HEK293 (cell line): ENCODE results near the gene ZNF668.

Experiments used
- CTCF ChIA-PET: fragments of 350-600 bp; formaldehyde crosslinking; extraction: SDS; loops from one replicate; lab custom pipeline; 2021; ENCODE audit warnings: antibody characterized with exemption; lab: Yijun Ruan, JAX
- POLR2A ChIA-PET: fragments of 300-600 bp; formaldehyde crosslinking; extraction: SDS; loops from one replicate; lab custom pipeline; 2020; ENCODE audit warnings: antibody characterized with exemption, inconsistent platforms; lab: Yijun Ruan, JAX
- H3K27ac ChIP-seq: fragments of 200-500 bp; sonication (Bioruptor generic); 2 replicates; pipeline ENCODE4 v1.5.1; 2014; ENCODE audit warnings: low read depth, low read length, control low read depth, inconsistent platforms; ENCODE audit errors: extremely low read depth
- H3K36me3 ChIP-seq, 2 experiments: fragments of 200-500 bp in 1 of 2; sonication (Bioruptor generic) in 1 of 2; 1 replicate in 1 of 2; 2 replicates in 1 of 2; pipeline ENCODE4 v1.5.1; 2014 to 2017; ENCODE audit warnings: inconsistent platforms in 2 of 2, low read length in 2 of 2; ENCODE audit not compliant: control insufficient read depth in 2 of 2, insufficient read depth in 1 of 2
- H3K4me1 ChIP-seq: fragments of 200-500 bp; sonication (Bioruptor generic); 2 replicates; pipeline ENCODE4 v1.5.1; 2014; ENCODE audit warnings: mild to moderate bottlenecking, low read length, inconsistent platforms; ENCODE audit not compliant: control insufficient read depth, insufficient read depth
- H3K4me3 ChIP-seq: 2 replicates; pipeline ENCODE4 v1.5.1; 2011; ENCODE audit warnings: low read depth, mild to moderate bottlenecking, control low read depth, low read length, moderate library complexity
- H3K9me3 ChIP-seq: fragments of 200-500 bp; sonication (Bioruptor generic); 2 replicates; pipeline ENCODE4 v1.5.1; 2014; ENCODE audit warnings: low read depth, low read length, inconsistent platforms; ENCODE audit not compliant: control insufficient read depth, insufficient read depth
- GLI4 ChIP-seq: fragments of 450-650 bp; formaldehyde crosslinking; IDR thresholded peaks from 2 replicates; pipeline ENCODE4 v1.5.1; 2016; ENCODE audit warnings: missing biosample characterization, missing genetic modification characterization
- KLF9 ChIP-seq: fragments of 450-650 bp; formaldehyde crosslinking; IDR thresholded peaks from 2 replicates; pipeline ENCODE4 v1.5.1; 2016; ENCODE audit warnings: missing biosample characterization, missing genetic modification characterization, low read depth
- MZF1 ChIP-seq: fragments of 450-650 bp; formaldehyde crosslinking; IDR thresholded peaks from 2 replicates; pipeline ENCODE4 v1.5.1; 2017; ENCODE audit warnings: missing biosample characterization, missing genetic modification characterization, borderline replicate concordance
- PRDM1 ChIP-seq: fragments of 450-650 bp; formaldehyde crosslinking; IDR thresholded peaks from 2 replicates; pipeline ENCODE4; 2016; ENCODE audit warnings: missing biosample characterization, missing genetic modification characterization
- RBAK ChIP-seq: fragments of 450-650 bp; formaldehyde crosslinking; IDR thresholded peaks from 2 replicates; pipeline ENCODE4 v1.5.1; 2016; ENCODE audit warnings: missing biosample characterization, missing genetic modification characterization
- SP3 ChIP-seq: fragments of 450-650 bp; formaldehyde crosslinking; IDR thresholded peaks from 2 replicates; pipeline ENCODE4 v1.5.1; 2016; ENCODE audit warnings: missing biosample characterization, missing genetic modification characterization
- ZNF132 ChIP-seq: fragments of 450-650 bp; formaldehyde crosslinking; IDR thresholded peaks from 2 replicates; pipeline ENCODE4 v1.5.1; 2017; ENCODE audit warnings: missing biosample characterization, missing genetic modification characterization, borderline replicate concordance
- ZNF175 ChIP-seq: fragments of 450-650 bp; formaldehyde crosslinking; IDR thresholded peaks from 2 replicates; pipeline ENCODE4 v1.5.1; 2016; ENCODE audit warnings: missing biosample characterization, missing genetic modification characterization
- ZNF239 ChIP-seq: fragments of 450-650 bp; formaldehyde crosslinking; IDR thresholded peaks from 2 replicates; pipeline ENCODE4 v1.5.1; 2016; ENCODE audit warnings: missing biosample characterization, missing genetic modification characterization
- ZNF514 ChIP-seq: fragments of 450-650 bp; formaldehyde crosslinking; IDR thresholded peaks from 2 replicates; pipeline ENCODE4 v1.5.1; 2016; ENCODE audit warnings: missing biosample characterization, missing genetic modification characterization
- ZNF518A ChIP-seq: fragments of 450-650 bp; formaldehyde crosslinking; conservative IDR thresholded peaks from 2 replicates; pipeline ENCODE4 v1.5.1; 2016; ENCODE audit warnings: low read depth, missing biosample characterization, missing genetic modification characterization
- ZNF544 ChIP-seq: fragments of 450-650 bp; formaldehyde crosslinking; IDR thresholded peaks from 2 replicates; pipeline ENCODE4 v1.5.0; 2017; ENCODE audit warnings: missing biosample characterization, missing genetic modification characterization
- ZNF548 ChIP-seq: fragments of 450-650 bp; formaldehyde crosslinking; IDR thresholded peaks from 2 replicates; pipeline ENCODE4 v1.5.1; 2016; ENCODE audit warnings: missing biosample characterization, missing genetic modification characterization
- ZNF585B ChIP-seq: fragments of 450-650 bp; formaldehyde crosslinking; IDR thresholded peaks from 2 replicates; pipeline ENCODE4 v1.5.1; 2016; ENCODE audit warnings: missing biosample characterization, missing genetic modification characterization
- ZNF670 ChIP-seq: fragments of 450-650 bp; formaldehyde crosslinking; IDR thresholded peaks from 2 replicates; pipeline ENCODE4 v1.5.1; 2016; ENCODE audit warnings: missing biosample characterization, missing genetic modification characterization, low read depth
- ZNF692 ChIP-seq: fragments of 450-650 bp; formaldehyde crosslinking; IDR thresholded peaks from 2 replicates; pipeline ENCODE4 v1.5.1; 2016; ENCODE audit warnings: missing biosample characterization, missing genetic modification characterization
- ZNF791 ChIP-seq: fragments of 450-650 bp; formaldehyde crosslinking; IDR thresholded peaks from 2 replicates; pipeline ENCODE4 v1.5.1; 2016; ENCODE audit warnings: missing biosample characterization, missing genetic modification characterization
- ZNF792 ChIP-seq: fragments of 450-650 bp; formaldehyde crosslinking; IDR thresholded peaks from 2 replicates; pipeline ENCODE4 v1.5.1; 2016; ENCODE audit warnings: missing biosample characterization, missing genetic modification characterization
- ZNF843 ChIP-seq: fragments of 450-650 bp; formaldehyde crosslinking; IDR thresholded peaks from 2 replicates; pipeline ENCODE4 v1.5.1; 2016; ENCODE audit warnings: missing biosample characterization, missing genetic modification characterization
- ZSCAN23 ChIP-seq: fragments of 450-650 bp; formaldehyde crosslinking; IDR thresholded peaks from 2 replicates; pipeline ENCODE4 v1.5.1; 2016; ENCODE audit warnings: missing biosample characterization, missing genetic modification characterization

The ZNF668 gene

DNA sequence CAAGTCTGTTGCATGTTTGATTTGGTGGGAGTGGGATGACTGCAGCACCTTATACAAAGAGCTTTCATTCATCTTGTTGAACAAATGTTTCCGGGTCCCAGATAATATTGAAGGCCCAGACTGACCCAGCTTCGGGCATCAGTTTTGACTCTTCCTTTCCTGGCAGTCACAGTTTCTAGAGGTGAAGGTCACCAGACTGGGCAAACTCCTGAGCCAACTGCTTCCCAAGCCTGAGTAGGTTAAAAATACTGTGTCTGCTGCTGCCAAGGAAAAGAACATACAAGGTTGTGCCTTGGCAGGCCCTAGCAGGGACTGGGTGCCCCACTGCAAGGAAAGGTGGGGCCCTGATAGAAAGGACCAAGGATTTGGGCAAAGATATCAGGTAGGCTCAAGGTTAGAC, 38.7 kb upstream of the ZNF668 start:
- TF ChIP-seq ZNF792 (tag by site-specific recombination) (no peak), ZSCAN23 (no peak), GLI4 (tag by site-specific recombination) (no peak), ZNF132 (tag by site-specific recombination) (no peak), ZNF843 (no peak), ZNF692 (tag by site-specific recombination) (no peak), RBAK (tag by site-specific recombination) (no peak), ZNF175 (tag by site-specific recombination) (no peak), PRDM1 (tag by site-specific recombination) (no peak), ZNF514 (tag by site-specific recombination) (no peak), ZNF518A (no peak), ZNF791 (no peak), KLF9 (tag by site-specific recombination) (no peak), ZNF548 (tag by site-specific recombination) (no peak)
- no peak overlapping the region for H3K27ac ChIP-seq

DNA sequence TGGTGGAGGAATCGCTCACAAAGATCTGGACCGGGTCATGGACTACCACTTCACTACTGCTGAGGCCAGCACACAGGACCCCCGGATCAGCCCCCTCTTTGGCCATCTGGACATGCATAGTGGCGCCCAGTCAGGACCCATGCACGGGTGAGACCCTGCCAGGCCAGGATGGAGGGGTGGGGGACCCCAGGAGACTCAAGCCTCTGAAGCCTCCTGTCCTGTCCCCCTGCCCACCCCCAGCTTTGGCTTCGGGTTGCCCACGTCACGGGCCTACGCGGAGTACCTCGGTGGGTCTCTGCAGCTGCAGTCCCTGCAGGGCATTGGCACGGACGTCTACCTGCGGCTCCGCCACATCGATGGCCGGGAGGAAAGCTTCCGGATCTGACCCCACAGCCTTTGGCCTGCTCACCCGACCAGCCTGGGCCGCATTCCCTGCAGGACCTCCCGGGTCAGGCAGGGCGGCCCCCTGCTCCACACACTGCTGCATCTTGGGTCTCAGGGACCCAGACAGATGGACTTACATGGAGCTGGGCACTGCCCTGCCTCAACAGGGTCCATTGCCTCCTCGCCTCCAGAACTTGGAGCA, 37.9 kb upstream of the ZNF668 start:
- ChIA-PET CTCF (interaction anchor here (0.6 to 3.4 kb wide), 3 partner anchors 25 to 30 kb away, joined by 3 to 12 read pairs (median 3); no protein-coding TSS in a partner anchor), POLR2A (no interaction called here)
- Histone ChIP-seq H3K27ac (no peak overlapping the region), H3K9me3 (no peaks in the 10 kb centered on the region), H3K36me3 (peaks cover 0 to 43% of the 10 kb centered on the region in 2 experiments; a peak in 1 of 3 replicates), H3K4me1 (no peaks in the 10 kb centered on the region; the same call in none of the 2 replicates), H3K4me3 (no peak overlapping the region)
- no peak for TF ChIP-seq MZF1 (tag by site-specific recombination)
- no peak for TF ChIP-seq ZNF239 (tag by site-specific recombination)
- no peak for TF ChIP-seq ZNF670 (tag by site-specific recombination)
- no peak for TF ChIP-seq SP3 (tag by site-specific recombination)
- TF ChIP-seq ZNF544 = no peak
- no peak for TF ChIP-seq ZNF692 (tag by site-specific recombination)
- TF ChIP-seq ZNF585B (tag by site-specific recombination) = peak; percentile 55

More for the DNA sequence above, 38.7 kb upstream of the ZNF668 start:
- POLR2A ChIA-PET = no interaction called here
- CTCF ChIA-PET = interaction anchor here (3.4 kb wide), 1 partner anchor 30 kb away, joined by 12 read pairs; no protein-coding TSS in a partner anchor
- no peak overlapping the region for H3K4me3 ChIP-seq
- no peaks in the 10 kb centered on the region for H3K9me3 ChIP-seq
- H3K36me3 ChIP-seq = peaks cover 0 to 43% of the 10 kb centered on the region in 2 experiments; a peak in 1 of 3 replicates
- no peaks in the 10 kb centered on the region; the same call in none of the 2 replicates for H3K4me1 ChIP-seq
